IMR-90 (cell line): ENCODE results near the gene CDK18. TPM values are rescaled to one million over a fixed set of nuclear protein-coding genes. Genes with fewer than 3 reads are reported as not detected.

Experiments
- ATAC-seq: fragments of 200-7000 bp; cut with Tn5 transposase; 2 replicates; pipeline ENCODE4 v1.9.1; 2020; ENCODE audit warnings: low read depth, mild to moderate bottlenecking, moderate library complexity
- BruUV-seq: library from RNA; stranded (reverse); fragments of 400-500 nt; replicated peaks from 2 replicates; lab custom pipeline; 2021; lab: Mats Ljungman, UMichigan
- CTCF ChIA-PET: fragments of 300-600 bp; formaldehyde crosslinking; extraction: SDS; loops from one replicate; lab custom pipeline; 2021; ENCODE audit warnings: antibody characterized with exemption; lab: Yijun Ruan, JAX
- POLR2A ChIA-PET: fragments of 300-600 bp; sonication (Branson Sonifier 250); formaldehyde crosslinking; loops from one replicate; lab custom pipeline; 2022; ENCODE audit warnings: antibody characterized with exemption; ENCODE audit not compliant: unreplicated experiment; lab: Charles Lee
- DNase-seq: peaks from one replicate; pipeline ENCODE4 v3.0.0; 2013
- H2AFZ ChIP-seq: replicated peaks from 2 replicates; pipeline ENCODE3; 2013; ENCODE audit warnings: low read length, mild to moderate bottlenecking; ENCODE audit not compliant: poor library complexity
- H2AK5ac ChIP-seq: 2 replicates; pipeline ENCODE4 v1.6.1; 2013; ENCODE audit warnings: low read depth, low read length, inconsistent platforms
- H2AK9ac ChIP-seq: replicated peaks from 2 replicates; pipeline ENCODE3; 2013; ENCODE audit warnings: mild to moderate bottlenecking, low read depth, low read length, moderate library complexity; ENCODE audit not compliant: poor library complexity
- H2BK120ac ChIP-seq: 2 replicates; pipeline ENCODE4 v1.6.1; 2013; ENCODE audit warnings: low read depth, low read length, inconsistent platforms
- H2BK15ac ChIP-seq: 3 replicates; pipeline ENCODE4 v1.6.1; 2013; ENCODE audit warnings: low read depth, low read length, inconsistent platforms
- H2BK20ac ChIP-seq: 2 replicates; pipeline ENCODE4 v1.6.1; 2013; ENCODE audit warnings: low read depth, mild to moderate bottlenecking, inconsistent platforms, low read length, moderate library complexity
- H2BK5ac ChIP-seq: 2 replicates; pipeline ENCODE4 v1.6.1; 2013; ENCODE audit warnings: mild to moderate bottlenecking, low read depth, low read length, inconsistent platforms; ENCODE audit not compliant: poor library complexity, severe bottlenecking
- H3K14ac ChIP-seq: replicated peaks from 2 replicates; pipeline ENCODE4 v1.6.1; 2013; ENCODE audit warnings: low read depth, low read length, inconsistent platforms
- H3K18ac ChIP-seq: 2 replicates; pipeline ENCODE4 v1.6.1; 2013; ENCODE audit warnings: low read depth, low read length, control low read depth
- H3K23ac ChIP-seq: 2 replicates; pipeline ENCODE4 v1.6.1; 2013; ENCODE audit warnings: low read depth, low read length, inconsistent platforms
- H3K27ac ChIP-seq: 2 replicates; pipeline ENCODE4 v1.5.1; 2013; ENCODE audit warnings: mild to moderate bottlenecking, control low read depth, low read length; ENCODE audit not compliant: insufficient read depth
- H3K27me3 ChIP-seq: 2 replicates; pipeline ENCODE4 v1.6.1; 2013; ENCODE audit warnings: low read length; ENCODE audit not compliant: control insufficient read depth, insufficient read depth
- H3K36me3 ChIP-seq: 2 replicates; pipeline ENCODE4 v1.6.1; 2013; ENCODE audit warnings: low read length, mixed read lengths; ENCODE audit not compliant: control insufficient read depth, insufficient read depth
- H3K4ac ChIP-seq: 2 replicates; pipeline ENCODE4 v1.6.1; 2013; ENCODE audit warnings: low read depth, low read length, inconsistent platforms
- H3K4me1 ChIP-seq: 2 replicates; pipeline ENCODE4 v1.6.1; 2013; ENCODE audit warnings: low read length, mixed read lengths; ENCODE audit not compliant: control insufficient read depth, insufficient read depth
- H3K4me2 ChIP-seq: 2 replicates; pipeline ENCODE4 v1.6.1; 2013; ENCODE audit warnings: low read depth, mild to moderate bottlenecking, control low read depth, low read length, moderate library complexity
- H3K4me3 ChIP-seq: 2 replicates; pipeline ENCODE4 v1.5.1; 2013; ENCODE audit warnings: low read depth, mild to moderate bottlenecking, control low read depth, low read length, moderate library complexity; ENCODE audit not compliant: insufficient read depth
- H3K56ac ChIP-seq: 2 replicates; pipeline ENCODE4 v1.6.1; 2013; ENCODE audit warnings: low read length, inconsistent platforms; ENCODE audit not compliant: insufficient read depth; ENCODE audit errors: extremely low read depth
- H3K79me1 ChIP-seq, 2 experiments: 2 replicates each; pipeline ENCODE4 v1.6.1; 2013; ENCODE audit warnings: low read length in 2 of 2, inconsistent platforms in 1 of 2, low read depth in 1 of 2
- H3K9ac ChIP-seq: 2 replicates; pipeline ENCODE4 v1.6.1; 2013; ENCODE audit warnings: low read depth, low read length, control low read depth
- H3K9me1 ChIP-seq: 2 replicates; pipeline ENCODE4 v1.6.1; 2013; ENCODE audit warnings: low read length, inconsistent platforms; ENCODE audit not compliant: insufficient read depth
- H3K9me3 ChIP-seq: 2 replicates; pipeline ENCODE4 v1.6.1; 2013; ENCODE audit warnings: low read length; ENCODE audit not compliant: control insufficient read depth, insufficient read depth
- H4K20me1 ChIP-seq: 2 replicates; pipeline ENCODE4 v1.6.1; 2013; ENCODE audit warnings: low read length, inconsistent platforms; ENCODE audit not compliant: insufficient read depth
- H4K5ac ChIP-seq: 2 replicates; pipeline ENCODE4 v1.6.1; 2013; ENCODE audit warnings: mild to moderate bottlenecking, low read depth, low read length, control low read depth
- H4K8ac ChIP-seq, 2 experiments: 2 replicates each; pipeline ENCODE4 v1.6.1; 2013; ENCODE audit warnings: low read depth in 2 of 2, low read length in 2 of 2, control low read depth in 1 of 2, inconsistent platforms in 1 of 2
- H4K91ac ChIP-seq: 2 replicates; pipeline ENCODE4 v1.6.1; 2013; ENCODE audit warnings: low read depth, low read length, inconsistent platforms; ENCODE audit not compliant: insufficient read depth
- CEBPB ChIP-seq: IDR thresholded peaks from 2 replicates; pipeline ENCODE4 v1.6.1; 2012; ENCODE audit warnings: low read depth, low read length, improper control_type of control experiment
- FOS ChIP-seq: fragments of 150-350 bp; IDR thresholded peaks from 2 replicates; pipeline ENCODE4 v1.6.1; 2016; ENCODE audit warnings: low read depth, low read length
- MAFK ChIP-seq: IDR thresholded peaks from 2 replicates; pipeline ENCODE4 v1.6.1; 2012; ENCODE audit warnings: low read depth, low read length, improper control_type of control experiment
- NFE2L2 ChIP-seq: fragments of 150-350 bp; IDR thresholded peaks from 2 replicates; pipeline ENCODE4 v1.6.1; 2016; ENCODE audit warnings: low read depth, mild to moderate bottlenecking, low read length
- POLR2A ChIP-seq: IDR thresholded peaks from 2 replicates; pipeline ENCODE4 v1.6.1; 2012; ENCODE audit warnings: mild to moderate bottlenecking, low read depth, low read length
- RAD21 ChIP-seq: IDR thresholded peaks from 2 replicates; pipeline ENCODE4 v1.6.1; 2012; ENCODE audit warnings: low read length, improper control_type of control experiment
- SMC3 ChIP-seq: fragments of 150-350 bp; IDR thresholded peaks from 2 replicates; pipeline ENCODE4 v1.6.1; 2016; ENCODE audit warnings: low read depth, mild to moderate bottlenecking, antibody characterized with exemption, low read length, moderate library complexity
- WGBS, 2 experiments: methylation state at CpG; one replicate each; pipeline versions ENCODE4 v1.1.5 to v1.1.7; 2013; ENCODE audit warnings: missing lambda C conversion rate in 2 of 2; ENCODE audit not compliant: insufficient read length in 1 of 2; ENCODE audit errors: extremely low coverage in 2 of 2; 5-methylcytosine and 5-hydroxymethylcytosine counted together
- dilution Hi-C: fragments of 300-500 bp; cut with HindIII; formaldehyde crosslinking; loops from one replicate; pipeline ENCODE4 v1.14.3; 2018; ENCODE audit warnings: low sequenced_read_pairs; ENCODE audit not compliant: unreplicated experiment
- in situ Hi-C: fragments of 300-500 bp; cut with MboI; formaldehyde crosslinking; loops from 3 replicates; pipeline ENCODE4 v1.14.3; 2019; ENCODE audit warnings: low sequenced_read_pairs, inconsistent platforms, mixed read lengths
- intact Hi-C: fragments of 100-400 bp; cut with micrococcal nuclease; formaldehyde crosslinking; loops from 2 replicates; pipeline ENCODE4 v1.10.0; 2022
- polyA plus RNA-seq, 3 experiments: library from polyadenylated mRNA; depleted of rRNA; stranded (reverse); fragments of >200 nt; gene quantifications; 2 replicates each; pipeline ENCODE4 v1.2.3, GENCODE V29; 2012; ENCODE audit warnings: low replicate concordance in 1 of 3
- total RNA-seq: library from RNA; depleted of rRNA; stranded (reverse); fragments of >200 nt; gene quantifications from 2 replicates; pipeline ENCODE4 v1.2.3, GENCODE V29; 2012
- TF ChIP-seq, protein P1 (sequence below): fragments of 150-350 bp; IDR thresholded peaks from 2 replicates; pipeline ENCODE4 v1.6.1; 2017; ENCODE audit warnings: mild to moderate bottlenecking, antibody characterized with exemption, low read length, low read depth

Gene CDK18
- total and polyA plus RNA-seq, 2 of the 4 experiments (the other 2 are of a cell fraction): 0.18 to 0.48 TPM

DNA sequence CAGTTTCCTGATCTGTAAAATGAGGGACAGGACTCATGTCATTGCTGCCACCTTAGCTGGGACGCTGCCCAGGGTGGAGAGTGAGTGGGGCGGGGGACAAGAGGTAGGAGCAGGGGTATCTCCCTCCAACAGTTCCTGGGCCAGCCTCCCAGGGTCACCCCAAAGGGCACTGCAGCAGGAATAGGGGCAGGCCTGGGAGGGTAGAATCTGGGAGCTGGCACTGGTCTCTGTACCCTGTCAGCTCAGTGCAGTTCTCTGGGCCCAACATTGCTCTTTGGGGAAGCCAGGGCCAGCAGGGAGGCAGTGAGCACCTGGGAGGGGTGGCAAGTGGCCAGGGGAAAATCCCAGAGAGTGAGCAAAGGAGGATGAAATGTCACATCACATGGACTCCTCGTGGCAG is 71.5 kb downstream of the CDK18 start:
- Histone ChIP-seq H3K9me1 (peaks cover 3% of the 10 kb centered on the region; the same call in 1 of the 2 replicates), H2BK20ac (no peak overlapping the region), H3K23ac (no peak overlapping the region), H3K27ac (no peak overlapping the region), H3K14ac (no peak overlapping the region), H3K56ac (no peak overlapping the region), H3K36me3 (no peaks in the 10 kb centered on the region), H3K27me3 (peaks cover 87% of the 10 kb centered on the region), H3K4me3 (no peak overlapping the region), H2AFZ (no peak overlapping the region), H3K18ac (no peak overlapping the region), H2AK9ac (no peak overlapping the region), H3K9ac (no peak overlapping the region), H4K20me1 (no peaks in the 10 kb centered on the region; the same call in 1 of the 2 replicates), H2BK5ac (no peak overlapping the region), H2BK15ac (no peak overlapping the region), H3K79me1 (no peaks in the 10 kb centered on the region), H2BK120ac (no peak overlapping the region), H3K9me3 (no peaks in the 10 kb centered on the region), H3K4me1 (peaks cover 6% of the 10 kb centered on the region; the same call in 1 of the 2 replicates), H4K5ac (no peak overlapping the region), H4K8ac (no peak overlapping the region), H4K91ac (no peak overlapping the region), H3K4me2 (no peak overlapping the region), H2AK5ac (no peak overlapping the region), H3K4ac (no peak overlapping the region)
- no TSS peak for BruUV-seq
- 40% methylated on average over 2 of the region's 3 CpGs; no CpG with 5 or more reads in 1 of the 2 experiments for WGBS, 2 experiments
- TF ChIP-seq RAD21 (no peak), MAFK (no peak), POLR2A (no peak), FOS (no peak), CEBPB (no peak), NFE2L2 (no peak), SMC3 (no peak)
- TF ChIP-seq, protein P1, sequence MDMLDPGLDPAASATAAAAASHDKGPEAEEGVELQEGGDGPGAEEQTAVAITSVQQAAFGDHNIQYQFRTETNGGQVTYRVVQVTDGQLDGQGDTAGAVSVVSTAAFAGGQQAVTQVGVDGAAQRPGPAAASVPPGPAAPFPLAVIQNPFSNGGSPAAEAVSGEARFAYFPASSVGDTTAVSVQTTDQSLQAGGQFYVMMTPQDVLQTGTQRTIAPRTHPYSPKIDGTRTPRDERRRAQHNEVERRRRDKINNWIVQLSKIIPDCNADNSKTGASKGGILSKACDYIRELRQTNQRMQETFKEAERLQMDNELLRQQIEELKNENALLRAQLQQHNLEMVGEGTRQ: no peak
- ChIA-PET POLR2A (no interaction called here), CTCF (no interaction called here)
- no peak for ATAC-seq
- dilution Hi-C loops (no loop called here), intact Hi-C loops (no loop called here), in situ Hi-C loops (no loop called here)
- DNase-seq: no peak
